Measurements from ENCODE around the gene RPL39. TPM values are rescaled to one million over a fixed set of nuclear protein-coding genes. Genes with fewer than 3 reads are reported as not detected.

RPL39 gene
- total and polyA plus RNA-seq, 2 of the 8 experiments (the other 6 are each of a cell fraction or from before 2014, with no cell fraction given) = 1,942 to 2,394 TPM

DNA sequence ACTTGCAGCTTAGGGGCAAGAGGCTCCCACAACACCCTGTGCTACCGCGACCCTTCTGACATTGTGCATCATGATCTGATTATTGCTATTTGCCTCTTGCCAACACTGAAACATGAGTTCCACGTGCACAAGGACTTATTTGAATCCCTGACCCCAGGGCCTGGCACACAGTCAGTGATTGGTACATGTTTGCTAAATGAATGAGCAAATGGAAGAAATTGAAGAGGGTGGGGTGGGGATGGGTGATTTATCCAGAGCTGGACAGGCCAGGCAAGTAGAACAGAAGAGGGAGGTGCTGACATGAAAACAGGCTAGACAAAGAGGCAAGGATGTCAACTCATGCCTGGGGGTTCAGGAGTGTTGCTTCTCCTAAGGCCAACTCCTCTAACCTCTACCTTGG is 24.9 kb upstream of the RPL39 start:
- Histone ChIP-seq H2AFZ (ENCODE audit: low read length) (no peak overlapping the region), H3K23me2 (ENCODE audit: low read depth, low read length) (no peaks in the 10 kb centered on the region), H2BK20ac (ENCODE audit: low read length) (no peak overlapping the region), H3K79me2 (ENCODE audit: control insufficient read depth in 1 of 2, insufficient read depth in 2 of 2, low read length in 2 of 2) (no peaks in the 10 kb centered on the region), H3K56ac (replicated peaks; ENCODE audit: insufficient read length, low read depth, low read length) (no peak overlapping the region), H3K79me1 (ENCODE audit: low read depth, low read length) (no peaks in the 10 kb centered on the region), H3K18ac (ENCODE audit: extremely low read depth, low read length) (no peak overlapping the region), H2BK5ac (ENCODE audit: low read depth, low read length) (no peak overlapping the region), H2BK15ac (ENCODE audit: low read length) (no peak overlapping the region), H3K4me1 (replicated peaks in 1 of 4; ENCODE audit: control insufficient read depth in 3 of 4, insufficient read depth in 4 of 4, low read length in 3 of 4) (no peaks in the 10 kb centered on the region), H3K27me3 (replicated peaks in 1 of 4; ENCODE audit: control insufficient read depth in 3 of 4, extremely low read depth in 1 of 4, insufficient read depth in 3 of 4, low read length in 3 of 4) (no peaks in the 10 kb centered on the region), H3K4me3 (ENCODE audit: extremely low read depth in 1 of 4, insufficient read depth in 2 of 4, low read depth in 3 of 4, low read length in 4 of 4) (no peak overlapping the region), H2AK5ac (ENCODE audit: low read depth, low read length) (no peak overlapping the region), H3K4ac (replicated peaks; ENCODE audit: insufficient read length, low read depth, low read length) (no peak overlapping the region), H4K5ac (ENCODE audit: insufficient read length, low read depth, low read length) (no peak overlapping the region), H3K14ac (ENCODE audit: insufficient read length) (no peak overlapping the region), H2BK120ac (replicated peaks; ENCODE audit: low read depth, low read length) (no peak overlapping the region), H3K4me2 (ENCODE audit: insufficient read depth in 1 of 2, low read depth in 2 of 2, low read length in 2 of 2) (no peak overlapping the region), H4K8ac (ENCODE audit: extremely low read depth, insufficient read depth, low read length) (no peak overlapping the region), H3K9ac (replicated peaks in 1 of 4; ENCODE audit: extremely low read depth in 1 of 4, low read depth in 3 of 4, low read length in 3 of 4) (no peak overlapping the region), H3K9me3 (ENCODE audit: insufficient read depth in 2 of 2, low read depth in 1 of 2, low read length in 1 of 2) (no peaks in the 10 kb centered on the region), H3K36me3 (ENCODE audit: control insufficient read depth in 2 of 4, insufficient read depth in 4 of 4, low read length in 3 of 4) (no peaks in the 10 kb centered on the region; a peak in 1 of 8 replicates), H3K27ac (ENCODE audit: low read depth, low read length) (no peak overlapping the region), H3K23ac (ENCODE audit: insufficient read length) (no peak overlapping the region), H4K91ac (replicated peaks; ENCODE audit: insufficient read length, low read length) (no peak overlapping the region), H2BK12ac (ENCODE audit: low read depth, low read length) (no peak overlapping the region), H4K20me1 (replicated peaks in 1 of 2; ENCODE audit: control insufficient read depth in 1 of 2, insufficient read depth in 2 of 2, low read length in 2 of 2) (no peaks in the 10 kb centered on the region)
- ChIA-PET CTCF (ENCODE audit: partially characterized antibody) (no interaction called here), POLR2A (ENCODE audit: partially characterized antibody) (interaction anchor here (1.0 to 4.7 kb wide), 3 partner anchors 10 to 25 kb away, joined by 3 to 20 read pairs (median 6); partner anchors contain the start of gene RPL39)
- 95% methylated on average over 3 of the region's 3 CpGs; no CpG with 5 or more reads in 1 of the 2 experiments for WGBS, 2 experiments (ENCODE audit: extremely low coverage in 1 of 2, insufficient coverage in 1 of 2, insufficient read length in 1 of 2, insufficient replicate concordance in 2 of 2, low coverage in 1 of 2, low lambda C conversion rate in 2 of 2, missing lambda C conversion rate in 1 of 2)
- FAIRE-seq (no peak), DNase-seq (ENCODE audit: low read depth in 1 of 2, low spot score in 2 of 2) (no peak)
- no peak for TF ChIP-seq TBP (IDR thresholded peaks at IDR 0.05; ENCODE audit: low read depth, low read length)
- TF ChIP-seq YY1 (IDR thresholded peaks at IDR 0.05; ENCODE audit: low read depth, low read length) = no peak
- TF ChIP-seq SAP30 (IDR thresholded peaks at IDR 0.05; ENCODE audit: insufficient read depth, insufficient replicate concordance, low read length) = no peak
- no peak for TF ChIP-seq SIX5 (IDR thresholded peaks at IDR 0.05; ENCODE audit: low read depth, low read length)
- no peak for TF ChIP-seq SP2 (IDR thresholded peaks at IDR 0.05; ENCODE audit: low read length)
- TF ChIP-seq EP300 (IDR thresholded peaks at IDR 0.05; ENCODE audit: borderline replicate concordance in 1 of 2, low read depth in 2 of 2, low read length in 2 of 2) = no peak
- TF ChIP-seq EZH2 (IDR thresholded peaks at IDR 0.05; ENCODE audit: low read depth, low read length, severe bottlenecking) = no peak
- TF ChIP-seq, protein P1, sequence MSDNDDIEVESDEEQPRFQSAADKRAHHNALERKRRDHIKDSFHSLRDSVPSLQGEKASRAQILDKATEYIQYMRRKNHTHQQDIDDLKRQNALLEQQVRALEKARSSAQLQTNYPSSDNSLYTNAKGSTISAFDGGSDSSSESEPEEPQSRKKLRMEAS (IDR thresholded peaks at IDR 0.05) = no peak
- no peak for TF ChIP-seq BRCA1 (IDR thresholded peaks at IDR 0.05; ENCODE audit: low read depth, low read length)
- TF ChIP-seq ASH2L (IDR thresholded peaks at IDR 0.05; ENCODE audit: low read length) = no peak
- TF ChIP-seq TAF1 (IDR thresholded peaks at IDR 0.05; ENCODE audit: low read depth, low read length) = no peak
- TF ChIP-seq KDM5A (IDR thresholded peaks at IDR 0.05; ENCODE audit: low read length) = no peak
